Neural progenitor cell (in vitro differentiated cells): ENCODE measurements around the gene TEP1.
"Not testable (repeated sequence)": the region's sequence is repeated elsewhere in the genome, so short reads cannot be mapped to it uniquely, and the experiment has no call there.

Experiments used
- CTCF ChIP-seq: fragments of 200-600 bp; sonication (generic); IDR thresholded peaks from 2 replicates; pipeline ENCODE4 v1.5.1; 2017; ENCODE audit warnings: antibody characterized with exemption, mild to moderate bottlenecking
- EZH2 ChIP-seq: fragments of 200-600 bp; sonication (generic); IDR thresholded peaks from 2 replicates; pipeline ENCODE4 v1.6.1; 2017; ENCODE audit warnings: antibody characterized with exemption, mild to moderate bottlenecking, moderate library complexity
- EZH2phosphoT487 ChIP-seq: fragments of 200-600 bp; sonication (generic); IDR thresholded peaks from 2 replicates; pipeline ENCODE4 v1.6.1; 2017; ENCODE audit warnings: antibody characterized with exemption

- not testable (repeated sequence) for TF ChIP-seq CTCF, EZH2, EZH2phosphoT487
These were observed 39.5 kb upstream of the TEP1 start for GRCh38 chr14:20452831-20453230.
